ENCODE results near the gene SLC51B. TPM values are rescaled to one million over a fixed set of nuclear protein-coding genes. Genes with fewer than 3 reads are reported as not detected.
A peak's percentile ranks its signal among the peaks of the same experiment; 100 is the strongest.

SLC51B gene
- total and polyA plus RNA-seq, 4 donors: 31.4 TPM; not detected in 3

GRCh38 chr15:65049418-65049840, 4.2 kb downstream of the SLC51B start:
- DNase-seq (peak; percentile 93 to 94), ATAC-seq (ENCODE audit: low FRiP score) (peak; percentile 89)
- H3K27ac ChIP-seq (ENCODE audit: low read depth in 1 of 2, low read length in 2 of 2): no peak overlapping the region
- H3K27me3 ChIP-seq (ENCODE audit: control insufficient read depth in 1 of 2, insufficient read depth in 2 of 2, low read length in 1 of 2): no peaks in the 10 kb centered on the region
- H3K4me3 ChIP-seq (ENCODE audit: low read length in 2 of 2): no peak overlapping the region
- no peaks in the 10 kb centered on the region for H3K4me1 ChIP-seq (ENCODE audit: control insufficient read depth in 1 of 2, insufficient read depth in 2 of 2, low read length in 2 of 2)
- intact Hi-C loops (cut with DNase I): no loop called here
- no peaks in the 10 kb centered on the region for H3K9me3 ChIP-seq (ENCODE audit: control insufficient read depth, low read length)
- 8 to 19% methylated on average over 19 of the region's 19 CpGs for WGBS, 2 donors
- H3K36me3 ChIP-seq (ENCODE audit: control insufficient read depth in 1 of 2, insufficient read depth in 2 of 2, low read length in 1 of 2): peaks cover 4 to 7% of the 10 kb centered on the region in 2 donors

GRCh38 chr15:65050270-65050669, 5.1 kb downstream of the SLC51B start:
- DNase-seq (no peak), ATAC-seq (ENCODE audit: low FRiP score) (no peak)
- Histone ChIP-seq H3K4me3 (ENCODE audit: low read length in 2 of 2) (no peak overlapping the region), H3K4me1 (ENCODE audit: control insufficient read depth in 1 of 2, insufficient read depth in 2 of 2, low read length in 2 of 2) (no peaks in the 10 kb centered on the region), H3K9me3 (ENCODE audit: control insufficient read depth, low read length) (no peaks in the 10 kb centered on the region), H3K27me3 (ENCODE audit: control insufficient read depth in 1 of 2, insufficient read depth in 2 of 2, low read length in 1 of 2) (no peaks in the 10 kb centered on the region), H3K27ac (ENCODE audit: low read depth in 1 of 2, low read length in 2 of 2) (no peak overlapping the region), H3K36me3 (ENCODE audit: control insufficient read depth in 1 of 2, insufficient read depth in 2 of 2, low read length in 1 of 2) (peaks cover 4 to 7% of the 10 kb centered on the region in 2 donors)
- intact Hi-C loops (cut with DNase I): loop anchor here in 1 of 2 donors (5.0 kb wide), 1 partner anchor 52 kb away; no protein-coding TSS in a partner anchor
- WGBS, 2 donors: 60 to 62% methylated on average over 4 of the region's 4 CpGs

- Histone ChIP-seq H3K9me3 (ENCODE audit: control insufficient read depth, low read length) (no peaks in the 10 kb centered on the region), H3K27me3 (ENCODE audit: control insufficient read depth in 1 of 2, insufficient read depth in 2 of 2, low read length in 1 of 2) (no peaks in the 10 kb centered on the region), H3K4me1 (ENCODE audit: control insufficient read depth in 1 of 2, insufficient read depth in 2 of 2, low read length in 2 of 2) (no peaks in the 10 kb centered on the region), H3K36me3 (ENCODE audit: control insufficient read depth in 1 of 2, insufficient read depth in 2 of 2, low read length in 1 of 2) (peaks cover 4 to 7% of the 10 kb centered on the region in 2 donors), H3K27ac (ENCODE audit: low read depth in 1 of 2, low read length in 2 of 2) (no peak overlapping the region), H3K4me3 (ENCODE audit: low read length in 2 of 2) (no peak overlapping the region)
- intact Hi-C loops (cut with DNase I): loop anchor here in 1 of 2 donors (5.0 kb wide), 1 partner anchor 51 kb away; no protein-coding TSS in a partner anchor
- 22 to 24% methylated on average over 2 of the region's 2 CpGs for WGBS, 2 donors
- ATAC-seq (ENCODE audit: low FRiP score) (no peak), DNase-seq (no peak)
These were observed 6.1 kb downstream of the SLC51B start for GRCh38 chr15:65051266-65051665.

GRCh38 chr15:65052956-65053355, 7.8 kb downstream of the SLC51B start:
- H3K4me1 ChIP-seq (ENCODE audit: control insufficient read depth in 1 of 2, insufficient read depth in 2 of 2, low read length in 2 of 2): no peaks in the 10 kb centered on the region
- intact Hi-C loops (cut with DNase I): loop anchor here in 1 of 2 donors (5.0 kb wide), 1 partner anchor 49 kb away; no protein-coding TSS in a partner anchor
- no peak overlapping the region for H3K4me3 ChIP-seq (ENCODE audit: low read length in 2 of 2)
- no peak overlapping the region for H3K27ac ChIP-seq (ENCODE audit: low read depth in 1 of 2, low read length in 2 of 2)
- H3K27me3 ChIP-seq (ENCODE audit: control insufficient read depth in 1 of 2, insufficient read depth in 2 of 2, low read length in 1 of 2): no peaks in the 10 kb centered on the region
- DNase-seq: no peak
- no peak for ATAC-seq (ENCODE audit: low FRiP score)
- H3K36me3 ChIP-seq (ENCODE audit: control insufficient read depth in 1 of 2, insufficient read depth in 2 of 2, low read length in 1 of 2): peaks cover 4 to 10% of the 10 kb centered on the region in 2 donors
- H3K9me3 ChIP-seq (ENCODE audit: control insufficient read depth, low read length): no peaks in the 10 kb centered on the region
- 60 to 65% methylated on average over 2 of the region's 2 CpGs for WGBS, 2 donors

- peaks cover 4 to 13% of the 10 kb centered on the region in 2 donors for H3K36me3 ChIP-seq (ENCODE audit: control insufficient read depth in 1 of 2, insufficient read depth in 2 of 2, low read length in 1 of 2)
These were observed 9.4 kb downstream of the SLC51B start for GRCh38 chr15:65054333-65055200.

GRCh38 chr15:65055201-65055870, 10.1 kb downstream of the SLC51B start:
- DNase-seq (peak in 1 of 2 donors; percentile 67), ATAC-seq (ENCODE audit: low FRiP score) (peak; percentile 25)
- peaks cover 4 to 13% of the 10 kb centered on the region in 2 donors for H3K36me3 ChIP-seq (ENCODE audit: control insufficient read depth in 1 of 2, insufficient read depth in 2 of 2, low read length in 1 of 2)
- H3K4me1 ChIP-seq (ENCODE audit: control insufficient read depth in 1 of 2, insufficient read depth in 2 of 2, low read length in 2 of 2): no peaks in the 10 kb centered on the region
- no peak overlapping the region for H3K4me3 ChIP-seq (ENCODE audit: low read length in 2 of 2)
- intact Hi-C loops (cut with DNase I): loop anchor here in 1 of 2 donors (5.0 kb wide), 1 partner anchor 37 kb away; no protein-coding TSS in a partner anchor
- H3K9me3 ChIP-seq (ENCODE audit: control insufficient read depth, low read length): no peaks in the 10 kb centered on the region
- no peaks in the 10 kb centered on the region for H3K27me3 ChIP-seq (ENCODE audit: control insufficient read depth in 1 of 2, insufficient read depth in 2 of 2, low read length in 1 of 2)
- WGBS, 2 donors: 9 to 10% methylated on average over 6 of the region's 6 CpGs
- peak overlapping the region in 1 of 2 donors; percentile 82 for H3K27ac ChIP-seq (ENCODE audit: low read depth in 1 of 2, low read length in 2 of 2)

More at GRCh38 chr15:65054333-65055200, 9.4 kb downstream of the SLC51B start:
- ATAC-seq (ENCODE audit: low FRiP score): peak; percentile 82
- intact Hi-C loops (cut with DNase I): loop anchor here (1.0 to 5.0 kb wide), 3 partner anchors 38 to 48 kb away; no protein-coding TSS in a partner anchor
- DNase-seq: peak; percentile 81 to 91
- no peaks in the 10 kb centered on the region for H3K9me3 ChIP-seq (ENCODE audit: control insufficient read depth, low read length)
- no peak overlapping the region for H3K4me3 ChIP-seq (ENCODE audit: low read length in 2 of 2)
- no peaks in the 10 kb centered on the region for H3K27me3 ChIP-seq (ENCODE audit: control insufficient read depth in 1 of 2, insufficient read depth in 2 of 2, low read length in 1 of 2)
- no peaks in the 10 kb centered on the region for H3K4me1 ChIP-seq (ENCODE audit: control insufficient read depth in 1 of 2, insufficient read depth in 2 of 2, low read length in 2 of 2)
- WGBS, 2 donors: 57 to 58% methylated on average over 26 of the region's 26 CpGs
- H3K27ac ChIP-seq (ENCODE audit: low read depth in 1 of 2, low read length in 2 of 2): peak overlapping the region in 1 of 2 donors; percentile 82

GRCh38 chr15:65056106-65056505, 10.9 kb downstream of the SLC51B start:
- intact Hi-C loops (cut with DNase I): loop anchor here in 1 of 2 donors (5.0 kb wide), 1 partner anchor 36 kb away; no protein-coding TSS in a partner anchor
- H3K4me1 ChIP-seq (ENCODE audit: control insufficient read depth in 1 of 2, insufficient read depth in 2 of 2, low read length in 2 of 2): no peaks in the 10 kb centered on the region
- WGBS, 2 donors: 17 to 35% methylated on average over 9 of the region's 9 CpGs

GRCh38 chr15:65056868-65057548, 11.8 kb downstream of the SLC51B start:
- Histone ChIP-seq H3K27ac (ENCODE audit: low read depth in 1 of 2, low read length in 2 of 2) (peak overlapping the region; percentile 28 to 45), H3K4me3 (ENCODE audit: low read length in 2 of 2) (no peak overlapping the region), H3K27me3 (ENCODE audit: control insufficient read depth in 1 of 2, insufficient read depth in 2 of 2, low read length in 1 of 2) (no peaks in the 10 kb centered on the region), H3K9me3 (ENCODE audit: control insufficient read depth, low read length) (no peaks in the 10 kb centered on the region), H3K4me1 (ENCODE audit: control insufficient read depth in 1 of 2, insufficient read depth in 2 of 2, low read length in 2 of 2) (no peaks in the 10 kb centered on the region), H3K36me3 (ENCODE audit: control insufficient read depth in 1 of 2, insufficient read depth in 2 of 2, low read length in 1 of 2) (peaks cover 4 to 11% of the 10 kb centered on the region in 2 donors)
- DNase-seq: no peak
- ATAC-seq (ENCODE audit: low FRiP score): no peak
- 61 to 64% methylated on average over 8 of the region's 8 CpGs for WGBS, 2 donors
- intact Hi-C loops (cut with DNase I): loop anchor here in 1 of 2 donors (5.0 kb wide), 1 partner anchor 35 kb away; no protein-coding TSS in a partner anchor

More at GRCh38 chr15:65056106-65056505, 10.9 kb downstream of the SLC51B start:
- Histone ChIP-seq H3K36me3 (ENCODE audit: control insufficient read depth in 1 of 2, insufficient read depth in 2 of 2, low read length in 1 of 2) (peaks cover 4 to 13% of the 10 kb centered on the region in 2 donors), H3K27ac (ENCODE audit: low read depth in 1 of 2, low read length in 2 of 2) (peak overlapping the region in 1 of 2 donors; percentile 82), H3K9me3 (ENCODE audit: control insufficient read depth, low read length) (no peaks in the 10 kb centered on the region), H3K27me3 (ENCODE audit: control insufficient read depth in 1 of 2, insufficient read depth in 2 of 2, low read length in 1 of 2) (no peaks in the 10 kb centered on the region), H3K4me3 (ENCODE audit: low read length in 2 of 2) (no peak overlapping the region)
- DNase-seq (no peak), ATAC-seq (ENCODE audit: low FRiP score) (no peak)
